GM19372 (cell line): ENCODE measurements around the gene FOXA2.
"Not testable (repeated sequence)": the region's sequence is repeated elsewhere in the genome, so short reads cannot be mapped to it uniquely, and the experiment has no call there.

Experiments used
- ATAC-seq: cut with Tn5 transposase; IDR thresholded peaks from one replicate; pipeline ENCODE4 v1.9.1; 2021; ENCODE audit warnings: mild to moderate bottlenecking, low read depth, moderate library complexity; ENCODE audit not compliant: unreplicated experiment

The FOXA2 gene

GRCh38 chr20:22569353-22569752 lies 15.0 kb downstream of the FOXA2 start:
- ATAC-seq = no peak

- ATAC-seq = no peak
Observed at GRCh38 chr20:22568872-22569344, 15.5 kb downstream of the FOXA2 start.

- ATAC-seq = no peak
Observed at GRCh38 chr20:22567944-22568871, 16.2 kb downstream of the FOXA2 start.

- ATAC-seq = no peak
Observed at GRCh38 chr20:22566876-22567658, 17.3 kb downstream of the FOXA2 start.

GRCh38 chr20:22563062-22563965 lies 21.1 kb downstream of the FOXA2 start:
- no peak for ATAC-seq

- no peak for ATAC-seq
Observed at GRCh38 chr20:22562620-22563019, 21.8 kb downstream of the FOXA2 start.

GRCh38 chr20:22561965-22562577 lies 22.3 kb downstream of the FOXA2 start:
- ATAC-seq = no peak

GRCh38 chr20:22560817-22561216 lies 23.6 kb downstream of the FOXA2 start:
- no peak for ATAC-seq

- ATAC-seq = no peak
Observed at GRCh38 chr20:22559711-22560318, 24.6 kb downstream of the FOXA2 start.

GRCh38 chr20:22557403-22558276 lies 26.7 kb downstream of the FOXA2 start:
- ATAC-seq = no peak

- no peak for ATAC-seq
Observed at GRCh38 chr20:22556565-22557056, 27.8 kb downstream of the FOXA2 start.

GRCh38 chr20:22555791-22556564 lies 28.4 kb downstream of the FOXA2 start:
- ATAC-seq = no peak

GRCh38 chr20:22554391-22554790 lies 30.0 kb downstream of the FOXA2 start:
- ATAC-seq = no peak

- ATAC-seq = not testable (repeated sequence)
Observed at GRCh38 chr20:22550514-22550913, 33.9 kb downstream of the FOXA2 start.

GRCh38 chr20:22548040-22548439 lies 36.3 kb downstream of the FOXA2 start:
- ATAC-seq = no peak

- ATAC-seq = no peak
Observed at GRCh38 chr20:22546344-22546743, 38.0 kb downstream of the FOXA2 start.

GRCh38 chr20:22545045-22545444 lies 39.3 kb downstream of the FOXA2 start:
- ATAC-seq = no peak

- ATAC-seq = no peak
Observed at GRCh38 chr20:22544462-22544861, 39.9 kb downstream of the FOXA2 start.
